OCI-LY7 (cell line): ENCODE measurements around the gene TRAPPC13.

Source experiments
- EZH2phosphoT487 ChIP-seq: fragments of 200-600 bp; sonication (generic); IDR thresholded peaks from 2 replicates; pipeline ENCODE4 v1.6.1; 2018; ENCODE audit warnings: low read depth, borderline replicate concordance, mild to moderate bottlenecking, mixed run types, antibody characterized with exemption, low read length, moderate library complexity, mixed read lengths
- TF ChIP-seq, protein P1 (sequence below): fragments of 200-600 bp; sonication (generic); conservative IDR thresholded peaks from 2 replicates; pipeline ENCODE4 v1.5.1; 2014; ENCODE audit warnings: mild to moderate bottlenecking, antibody characterized with exemption, low read length, moderate library complexity, mixed read lengths

GRCh38 chr5:65696892-65697291, 72.1 kb downstream of the TRAPPC13 start:
- TF ChIP-seq, protein P1, sequence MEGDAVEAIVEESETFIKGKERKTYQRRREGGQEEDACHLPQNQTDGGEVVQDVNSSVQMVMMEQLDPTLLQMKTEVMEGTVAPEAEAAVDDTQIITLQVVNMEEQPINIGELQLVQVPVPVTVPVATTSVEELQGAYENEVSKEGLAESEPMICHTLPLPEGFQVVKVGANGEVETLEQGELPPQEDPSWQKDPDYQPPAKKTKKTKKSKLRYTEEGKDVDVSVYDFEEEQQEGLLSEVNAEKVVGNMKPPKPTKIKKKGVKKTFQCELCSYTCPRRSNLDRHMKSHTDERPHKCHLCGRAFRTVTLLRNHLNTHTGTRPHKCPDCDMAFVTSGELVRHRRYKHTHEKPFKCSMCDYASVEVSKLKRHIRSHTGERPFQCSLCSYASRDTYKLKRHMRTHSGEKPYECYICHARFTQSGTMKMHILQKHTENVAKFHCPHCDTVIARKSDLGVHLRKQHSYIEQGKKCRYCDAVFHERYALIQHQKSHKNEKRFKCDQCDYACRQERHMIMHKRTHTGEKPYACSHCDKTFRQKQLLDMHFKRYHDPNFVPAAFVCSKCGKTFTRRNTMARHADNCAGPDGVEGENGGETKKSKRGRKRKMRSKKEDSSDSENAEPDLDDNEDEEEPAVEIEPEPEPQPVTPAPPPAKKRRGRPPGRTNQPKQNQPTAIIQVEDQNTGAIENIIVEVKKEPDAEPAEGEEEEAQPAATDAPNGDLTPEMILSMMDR = no peak
- TF ChIP-seq EZH2phosphoT487 = no peak
